ENCODE data around the gene RRBP1.

The RRBP1 gene

GRCh38 chr20:17682103-17682888 is at the start of gene RRBP1:
Gene RRBP1 (minus strand): TSS chr20:17682242. CDS start chr20:17660507, 21,735 bp downstream.
- DNase-seq (ENCODE audit: low read depth in 2 of 2, low spot score in 1 of 2) = peak; percentile 82 to 92

GRCh38 chr20:17731233-17731632 is 49.2 kb upstream of the RRBP1 start:
- no peak for DNase-seq (ENCODE audit: low read depth in 2 of 2, low spot score in 1 of 2)

DNA sequence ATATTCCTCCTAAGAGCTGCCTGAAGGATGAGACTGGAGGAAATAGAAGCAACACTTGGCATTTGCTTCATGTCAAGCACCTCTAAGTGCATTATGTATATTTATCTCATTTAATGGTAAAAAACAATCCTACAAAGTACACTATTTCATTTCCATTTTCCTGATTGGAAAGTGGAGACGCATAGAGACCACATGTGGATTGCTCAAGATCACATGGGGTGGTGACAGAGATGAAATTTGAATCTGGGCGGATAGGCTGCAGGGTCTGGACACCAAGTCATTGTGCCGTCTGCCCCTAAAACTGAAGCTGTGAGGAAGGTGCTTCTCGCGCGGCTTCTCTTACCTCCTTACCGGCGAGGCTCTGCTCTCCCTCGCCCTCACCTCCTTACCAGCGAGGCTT is 48.0 kb upstream of the RRBP1 start:
- no peak for DNase-seq (ENCODE audit: low read depth in 2 of 2, low spot score in 1 of 2)

DNA sequence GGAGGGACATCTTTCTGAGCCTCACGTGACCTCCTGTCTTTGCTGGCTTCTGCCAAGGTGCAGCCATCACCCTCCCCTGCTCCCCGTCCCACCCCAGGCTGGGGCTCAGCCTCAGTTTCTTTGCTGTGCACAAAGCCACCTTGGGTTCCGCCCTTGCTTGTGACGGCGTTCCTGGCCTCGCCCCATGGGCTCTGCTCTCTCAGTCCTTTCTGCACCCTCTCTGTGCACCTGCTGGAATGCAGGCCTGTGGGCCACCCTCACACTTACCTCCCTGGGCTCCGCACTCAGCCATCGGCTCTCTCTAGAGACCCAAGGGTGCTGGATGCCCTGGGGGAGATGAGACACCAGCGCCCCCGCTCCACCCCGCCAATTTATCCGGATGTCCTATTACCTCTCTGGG is 46.0 kb upstream of the RRBP1 start:
- no peak for DNase-seq (ENCODE audit: low read depth in 2 of 2, low spot score in 1 of 2)

DNA sequence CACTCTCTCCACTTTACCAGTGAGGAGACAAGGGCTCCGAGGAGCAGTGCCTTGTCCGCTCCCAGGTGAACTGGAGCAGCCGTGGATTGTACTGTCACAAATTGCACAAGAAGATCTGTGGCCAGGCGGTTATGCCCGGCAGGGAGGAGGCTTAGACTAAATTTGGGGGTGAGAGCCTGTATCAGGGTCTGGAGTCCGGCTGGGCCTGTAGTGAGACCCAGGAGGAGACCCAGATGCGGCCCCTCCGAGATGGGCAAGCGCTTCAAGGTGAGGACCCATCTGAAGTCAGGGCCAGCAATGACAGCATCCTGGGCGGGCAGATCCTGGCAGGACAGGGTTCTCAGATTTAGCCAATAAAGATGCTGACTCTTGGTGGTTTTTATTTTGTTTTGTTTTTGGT is 45.3 kb upstream of the RRBP1 start:
- DNase-seq (ENCODE audit: low read depth in 2 of 2, low spot score in 1 of 2) = no peak

GRCh38 chr20:17726902-17727301 is 44.9 kb upstream of the RRBP1 start:
- no peak for DNase-seq (ENCODE audit: low read depth in 2 of 2, low spot score in 1 of 2)

GRCh38 chr20:17725094-17725835 is 43.2 kb upstream of the RRBP1 start:
- no peak for DNase-seq (ENCODE audit: low read depth in 2 of 2, low spot score in 1 of 2)

GRCh38 chr20:17723301-17723691 is 41.3 kb upstream of the RRBP1 start:
- DNase-seq (ENCODE audit: low read depth in 2 of 2, low spot score in 1 of 2) = no peak

DNA sequence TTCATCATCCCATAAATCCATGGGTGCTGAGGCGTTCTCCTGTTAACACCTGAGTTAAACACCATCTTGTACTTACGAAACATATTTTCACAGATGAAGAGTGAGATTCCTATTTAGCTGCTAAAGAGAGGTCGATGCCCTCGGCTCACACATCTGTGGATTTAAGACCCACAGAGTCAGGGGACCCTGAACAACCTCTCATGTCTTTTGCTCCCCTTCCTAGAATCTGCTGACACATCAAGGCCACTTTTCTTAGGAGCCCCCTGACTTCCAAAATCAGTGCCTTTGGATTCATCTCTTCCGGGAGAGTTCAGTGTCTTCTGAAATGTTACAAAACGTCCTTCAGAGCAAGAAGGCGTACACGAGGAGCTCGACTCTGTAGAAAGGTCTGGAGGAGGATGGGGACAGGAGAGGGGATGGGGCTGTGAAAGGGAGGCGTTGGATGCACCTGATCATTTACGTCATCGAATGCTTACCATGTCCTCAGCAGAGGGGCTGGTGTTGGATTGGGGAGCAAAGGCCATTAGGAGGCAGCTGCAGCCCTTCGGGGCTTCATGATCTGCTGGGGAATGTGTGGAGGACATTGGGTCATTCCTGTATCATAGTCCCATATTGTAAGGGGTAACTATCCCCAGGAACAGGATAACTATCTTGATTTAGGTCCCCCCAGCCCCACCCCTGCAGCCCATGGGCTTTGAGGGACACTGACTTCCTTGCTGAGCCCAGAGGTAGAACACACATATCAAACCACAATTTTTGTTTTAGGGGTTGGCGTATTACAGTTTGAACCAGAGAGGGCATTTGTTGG is 40.7 kb upstream of the RRBP1 start:
- no peak for DNase-seq (ENCODE audit: low read depth in 2 of 2, low spot score in 1 of 2)

DNA sequence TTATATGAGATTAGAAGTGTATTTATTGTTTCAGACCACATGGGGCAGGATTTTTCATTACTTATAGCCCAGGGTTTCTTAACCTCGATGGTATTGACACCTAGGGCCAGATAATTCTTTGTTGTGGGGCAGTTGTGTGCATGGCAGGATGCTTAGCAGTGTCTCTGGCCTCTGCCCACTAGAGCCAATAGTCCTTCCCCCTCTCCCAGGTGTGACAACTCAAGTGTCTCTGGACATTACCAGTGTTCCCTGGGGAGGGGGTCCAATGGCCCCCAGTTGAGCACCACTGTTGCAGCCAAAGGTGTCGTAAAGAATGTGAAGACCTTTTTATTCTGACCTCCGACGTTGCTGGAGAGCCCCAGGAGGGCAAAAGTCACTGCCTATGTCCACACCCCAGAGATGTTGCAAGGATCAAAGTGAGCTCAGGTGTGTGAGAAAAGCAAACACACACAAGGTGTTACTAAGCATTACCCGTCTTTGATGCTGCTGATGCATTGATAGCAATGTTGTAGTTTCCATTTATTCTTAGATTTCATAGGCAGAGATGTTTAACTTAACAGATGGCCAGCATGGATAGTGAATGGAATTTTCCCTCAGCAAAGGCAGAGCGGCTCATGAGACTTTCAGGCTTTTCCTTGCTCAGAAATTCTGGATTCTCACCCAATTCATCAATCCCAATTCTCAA is 39.9 kb upstream of the RRBP1 start:
- no peak for DNase-seq (ENCODE audit: low read depth in 2 of 2, low spot score in 1 of 2)

DNA sequence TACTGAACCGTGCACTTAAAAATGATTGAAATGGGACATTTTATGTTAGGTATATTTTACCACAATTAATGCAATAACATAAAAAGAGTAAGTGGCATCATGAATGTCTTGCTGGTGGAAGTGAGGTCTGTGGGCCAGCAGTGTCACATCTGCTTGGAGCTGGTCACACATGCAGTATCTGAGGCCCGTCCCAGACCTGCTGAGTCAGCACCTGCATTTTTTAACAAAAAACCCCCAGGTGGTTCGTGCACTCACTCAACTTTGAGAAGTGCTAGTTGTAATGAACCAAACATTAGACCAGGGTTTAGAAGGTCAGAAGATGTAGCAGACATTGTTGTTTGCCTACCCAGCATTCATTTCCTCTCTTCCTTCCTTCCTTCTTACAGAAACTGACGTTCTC is 38.7 kb upstream of the RRBP1 start:
- DNase-seq (ENCODE audit: low read depth in 2 of 2, low spot score in 1 of 2) = no peak

GRCh38 chr20:17716331-17716730 is 34.3 kb upstream of the RRBP1 start:
- no peak for DNase-seq (ENCODE audit: low read depth in 2 of 2, low spot score in 1 of 2)

DNA sequence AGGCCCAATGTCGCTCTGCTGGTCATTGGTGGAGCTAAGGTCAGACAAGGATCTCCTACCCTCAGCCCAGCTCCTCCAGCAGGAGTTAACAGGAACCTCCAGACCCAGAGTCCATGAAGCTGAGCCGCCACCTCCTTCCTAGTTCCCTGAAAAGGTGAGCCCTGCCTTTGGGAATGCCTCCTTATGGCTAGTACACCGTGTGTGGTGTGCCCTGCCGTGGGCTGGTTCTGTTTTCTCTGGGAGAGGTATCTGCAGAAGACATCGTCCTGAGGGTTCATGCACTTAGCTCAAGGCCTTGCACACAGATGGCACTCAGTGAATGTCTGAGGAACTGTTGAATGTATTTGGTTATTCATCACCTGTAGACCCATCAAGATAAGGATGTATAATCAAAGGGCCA is 33.0 kb upstream of the RRBP1 start:
- DNase-seq (ENCODE audit: low read depth in 2 of 2, low spot score in 1 of 2) = no peak

- no peak for DNase-seq (ENCODE audit: low read depth in 2 of 2, low spot score in 1 of 2)
Measured at GRCh38 chr20:17714597-17714996, 32.6 kb upstream of the RRBP1 start.

DNA sequence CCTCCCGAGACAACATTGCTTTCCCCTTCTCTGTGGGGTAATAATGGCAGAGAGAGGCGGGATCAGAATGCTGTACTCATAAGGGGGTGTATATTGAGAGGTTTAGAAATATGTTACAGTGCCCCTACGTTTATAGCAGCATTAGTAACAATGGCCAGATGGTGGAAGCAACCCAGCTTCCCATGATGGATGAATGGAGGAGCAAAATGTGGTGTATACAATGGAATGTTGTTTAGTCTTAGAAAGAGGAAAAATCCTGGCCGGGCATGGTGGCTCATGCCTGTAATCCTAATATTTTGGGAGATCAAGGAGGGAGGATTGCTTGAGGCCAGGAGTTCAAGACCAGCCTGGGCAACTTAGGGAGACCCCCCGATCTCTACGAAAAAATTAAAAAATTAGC is 30.7 kb upstream of the RRBP1 start:
- DNase-seq (ENCODE audit: low read depth in 2 of 2, low spot score in 1 of 2) = no peak

- no peak for DNase-seq (ENCODE audit: low read depth in 2 of 2, low spot score in 1 of 2)
Measured at GRCh38 chr20:17712201-17712600, 30.2 kb upstream of the RRBP1 start.

DNA sequence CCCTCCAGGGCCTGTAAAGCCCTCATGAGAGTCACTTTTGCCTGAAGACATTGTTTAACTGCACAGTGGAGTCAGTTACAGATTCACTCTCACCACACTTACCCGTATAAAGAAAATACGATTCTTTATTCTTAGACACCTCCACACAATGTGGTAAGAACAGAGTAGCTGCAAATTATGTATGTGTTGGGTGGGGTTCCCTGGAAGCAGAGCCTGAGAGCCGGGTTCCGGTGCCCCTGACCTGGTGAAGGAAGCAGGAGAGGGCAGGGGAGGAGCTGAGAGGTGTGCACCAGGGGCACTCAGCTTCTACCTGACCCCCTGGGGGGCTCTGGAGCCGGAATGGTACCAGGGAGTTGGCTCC is 29.2 kb upstream of the RRBP1 start:
- DNase-seq (ENCODE audit: low read depth in 2 of 2, low spot score in 1 of 2) = no peak

DNA sequence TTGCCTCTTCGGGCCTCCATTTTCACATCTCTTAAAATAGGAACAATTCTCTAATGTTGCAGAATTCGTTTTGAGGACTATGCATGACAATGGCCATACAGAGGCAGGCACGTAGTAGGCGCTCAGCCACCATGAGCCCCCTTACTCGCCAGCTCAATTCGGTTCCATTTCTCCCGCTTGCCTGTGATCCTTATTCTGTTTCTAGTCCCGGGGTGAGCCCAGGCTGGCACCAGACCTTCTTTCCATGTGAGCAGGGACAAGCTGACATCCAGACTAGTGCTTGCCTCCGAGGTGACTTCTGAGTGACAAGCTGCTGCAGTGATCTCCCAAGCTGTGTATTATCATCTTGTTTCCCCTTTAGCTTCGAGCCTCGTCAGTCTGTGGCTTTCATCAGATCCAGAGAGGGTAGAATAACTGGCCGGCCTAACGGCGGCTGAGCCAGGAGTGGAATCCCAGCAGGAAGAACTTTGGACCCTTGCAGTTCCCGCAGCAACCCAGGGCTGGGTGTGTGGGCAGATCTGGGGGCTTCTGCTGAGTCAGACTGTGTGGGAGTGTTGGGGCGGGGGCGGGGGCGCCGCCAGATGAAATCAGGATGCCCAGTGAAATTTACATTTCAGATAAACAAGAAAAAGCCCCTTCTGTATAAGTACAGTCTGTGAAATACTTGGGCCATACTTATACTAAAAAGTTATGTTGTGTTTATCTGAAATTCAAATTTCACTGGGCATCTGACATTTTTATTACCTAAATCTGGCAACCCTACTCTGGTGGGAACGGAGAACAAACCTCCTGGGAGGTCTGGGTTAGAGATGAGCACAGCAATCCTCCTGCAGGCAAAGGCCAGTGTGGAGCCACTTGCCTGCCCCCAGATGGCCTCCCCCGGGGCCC is 28.6 kb upstream of the RRBP1 start:
- no peak for DNase-seq (ENCODE audit: low read depth in 2 of 2, low spot score in 1 of 2)

- no peak for DNase-seq (ENCODE audit: low read depth in 2 of 2, low spot score in 1 of 2)
Measured at GRCh38 chr20:17709361-17710293, 27.6 kb upstream of the RRBP1 start.

Data from stimulated activated CD8-positive, alpha-beta memory T cell treated with anti-CD3 and anti-CD28 coated beads, Interleukin-4, amount 100 ng/mL, for 4 hours (primary cell).